Measurements from ENCODE around the gene IRX6. TPM values are rescaled to one million over a fixed set of nuclear protein-coding genes. Genes with fewer than 3 reads are reported as not detected.

The IRX6 gene
- total RNA-seq, 1 experiment from 2014 or later, result not detected

DNA sequence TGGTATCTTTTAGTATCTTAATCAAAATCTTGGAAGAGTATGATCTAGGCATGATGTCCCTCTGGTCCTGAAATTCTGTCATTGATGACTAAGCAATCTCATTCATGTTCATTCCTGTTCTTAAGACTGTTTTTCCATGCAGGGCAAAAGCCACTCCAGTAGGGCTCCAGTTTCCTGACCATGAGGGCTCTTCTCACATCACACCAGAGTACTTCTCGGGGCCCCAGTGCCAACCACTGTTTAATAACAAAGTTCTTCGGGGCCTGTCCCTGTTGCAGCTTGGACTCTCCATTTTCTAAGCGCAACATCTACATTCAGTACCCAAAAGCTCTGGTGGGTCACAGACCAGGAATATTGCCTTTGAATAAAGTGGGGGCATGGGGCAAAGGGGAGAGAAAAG, 52.0 kb downstream of the IRX6 start:
- no TSS peak for BruUV-seq (replicated peaks)
- Mint-ChIP-seq H3K36me3 (ENCODE audit: insufficient read depth, unreplicated experiment) (no peaks in the 10 kb centered on the region), H3K9me3 (ENCODE audit: unreplicated experiment) (no peaks in the 10 kb centered on the region), H3K4me3 (ENCODE audit: unreplicated experiment) (no peak overlapping the region), H3K4me1 (ENCODE audit: insufficient read depth, unreplicated experiment) (no peaks in the 10 kb centered on the region), H3K27ac (ENCODE audit: low read depth, unreplicated experiment) (no peak overlapping the region), H3K27me3 (ENCODE audit: insufficient read depth, unreplicated experiment) (no peaks in the 10 kb centered on the region)
- POLR2A ChIA-PET, result no interaction called here
- TF ChIP-seq, protein P1, sequence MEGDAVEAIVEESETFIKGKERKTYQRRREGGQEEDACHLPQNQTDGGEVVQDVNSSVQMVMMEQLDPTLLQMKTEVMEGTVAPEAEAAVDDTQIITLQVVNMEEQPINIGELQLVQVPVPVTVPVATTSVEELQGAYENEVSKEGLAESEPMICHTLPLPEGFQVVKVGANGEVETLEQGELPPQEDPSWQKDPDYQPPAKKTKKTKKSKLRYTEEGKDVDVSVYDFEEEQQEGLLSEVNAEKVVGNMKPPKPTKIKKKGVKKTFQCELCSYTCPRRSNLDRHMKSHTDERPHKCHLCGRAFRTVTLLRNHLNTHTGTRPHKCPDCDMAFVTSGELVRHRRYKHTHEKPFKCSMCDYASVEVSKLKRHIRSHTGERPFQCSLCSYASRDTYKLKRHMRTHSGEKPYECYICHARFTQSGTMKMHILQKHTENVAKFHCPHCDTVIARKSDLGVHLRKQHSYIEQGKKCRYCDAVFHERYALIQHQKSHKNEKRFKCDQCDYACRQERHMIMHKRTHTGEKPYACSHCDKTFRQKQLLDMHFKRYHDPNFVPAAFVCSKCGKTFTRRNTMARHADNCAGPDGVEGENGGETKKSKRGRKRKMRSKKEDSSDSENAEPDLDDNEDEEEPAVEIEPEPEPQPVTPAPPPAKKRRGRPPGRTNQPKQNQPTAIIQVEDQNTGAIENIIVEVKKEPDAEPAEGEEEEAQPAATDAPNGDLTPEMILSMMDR (IDR thresholded peaks at IDR 0.05; ENCODE audit: unreplicated experiment), result no peak
- CTCF ChIA-PET, result interaction anchor here (0.6 to 0.9 kb wide), 2 partner anchors 9 to 1227 kb away, joined by 3 read pairs; no protein-coding TSS in a partner anchor
- DNase-seq (ENCODE audit: unreplicated experiment), result no peak
- intact Hi-C loops (cut with micrococcal nuclease), result no loop called here

DNA sequence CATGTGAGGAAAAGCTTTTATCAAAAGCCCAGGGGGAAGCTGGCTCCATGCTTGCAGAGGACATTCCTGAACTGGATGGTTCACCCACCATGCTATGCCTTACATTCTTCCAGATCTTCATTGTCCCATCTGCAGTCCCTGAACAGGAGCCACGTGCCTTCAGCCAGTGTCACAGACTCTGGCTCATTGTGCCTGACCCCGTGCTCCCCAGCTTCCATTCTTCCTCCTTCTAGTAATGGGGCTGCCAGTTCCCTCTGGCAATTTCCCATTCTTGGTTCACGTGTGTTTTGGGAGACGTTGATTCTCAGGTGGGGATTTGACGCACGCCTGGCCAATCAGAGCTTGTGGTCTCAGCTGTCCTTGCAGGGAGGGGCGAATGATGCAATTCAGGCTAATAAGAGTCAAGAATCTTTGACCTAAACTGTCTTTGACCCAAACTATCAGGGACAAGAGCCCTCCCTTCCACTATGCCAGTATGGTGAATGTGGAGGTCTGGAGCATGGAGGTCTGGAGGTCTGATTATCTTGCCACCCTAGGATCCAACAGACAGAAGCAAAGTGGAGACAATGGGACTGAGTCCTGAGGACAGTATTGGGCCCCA, 52.7 kb downstream of the IRX6 start:
- POLR2A ChIA-PET, result no interaction called here
- H3K9me3 Mint-ChIP-seq (ENCODE audit: unreplicated experiment), result no peaks in the 10 kb centered on the region
- no TSS peak for BruUV-seq (replicated peaks)
- H3K27ac Mint-ChIP-seq (ENCODE audit: low read depth, unreplicated experiment), result no peak overlapping the region
- CTCF ChIA-PET, result interaction anchor here (0.6 to 0.9 kb wide), 2 partner anchors 9 to 1226 kb away, joined by 3 read pairs; no protein-coding TSS in a partner anchor
- intact Hi-C loops (cut with micrococcal nuclease), result no loop called here
- TF ChIP-seq, protein P1 (IDR thresholded peaks at IDR 0.05; ENCODE audit: unreplicated experiment), result no peak
- no peaks in the 10 kb centered on the region for H3K4me1 Mint-ChIP-seq (ENCODE audit: insufficient read depth, unreplicated experiment)
- H3K36me3 Mint-ChIP-seq (ENCODE audit: insufficient read depth, unreplicated experiment), result no peaks in the 10 kb centered on the region
- H3K4me3 Mint-ChIP-seq (ENCODE audit: unreplicated experiment), result no peak overlapping the region
- H3K27me3 Mint-ChIP-seq (ENCODE audit: insufficient read depth, unreplicated experiment), result no peaks in the 10 kb centered on the region
- DNase-seq (ENCODE audit: unreplicated experiment), result no peak

DNA sequence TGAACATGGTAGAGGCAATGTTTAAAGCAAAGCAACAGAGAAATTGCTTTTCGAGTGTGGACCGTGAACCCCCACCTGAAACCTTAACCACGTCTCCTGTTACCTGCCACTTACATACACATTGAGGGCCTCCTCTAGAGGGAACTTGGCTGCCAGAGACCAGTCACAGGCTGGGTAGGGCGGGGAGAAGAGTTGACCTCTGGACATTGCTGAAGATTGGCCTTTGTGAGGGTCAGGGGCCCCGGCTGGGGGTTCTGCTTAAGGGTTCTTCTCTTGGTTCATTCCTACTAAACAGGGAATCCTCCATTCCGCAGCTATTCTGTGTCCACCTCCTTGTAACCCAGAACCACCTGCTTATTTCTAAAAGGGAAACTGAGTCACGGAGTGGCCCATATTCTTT, 53.8 kb downstream of the IRX6 start:
- no peak overlapping the region for H3K4me3 Mint-ChIP-seq (ENCODE audit: unreplicated experiment)
- H3K9me3 Mint-ChIP-seq (ENCODE audit: unreplicated experiment), result no peaks in the 10 kb centered on the region
- intact Hi-C loops (cut with micrococcal nuclease), result no loop called here
- ChIA-PET CTCF (no interaction called here), POLR2A (no interaction called here)
- H3K4me1 Mint-ChIP-seq (ENCODE audit: insufficient read depth, unreplicated experiment), result no peaks in the 10 kb centered on the region
- DNase-seq (ENCODE audit: unreplicated experiment), result no peak
- TF ChIP-seq, protein P1 (IDR thresholded peaks at IDR 0.05; ENCODE audit: unreplicated experiment), result no peak
- no peaks in the 10 kb centered on the region for H3K36me3 Mint-ChIP-seq (ENCODE audit: insufficient read depth, unreplicated experiment)
- no peak overlapping the region for H3K27ac Mint-ChIP-seq (ENCODE audit: low read depth, unreplicated experiment)
- no peaks in the 10 kb centered on the region for H3K27me3 Mint-ChIP-seq (ENCODE audit: insufficient read depth, unreplicated experiment)
- BruUV-seq (replicated peaks), result no TSS peak

DNA sequence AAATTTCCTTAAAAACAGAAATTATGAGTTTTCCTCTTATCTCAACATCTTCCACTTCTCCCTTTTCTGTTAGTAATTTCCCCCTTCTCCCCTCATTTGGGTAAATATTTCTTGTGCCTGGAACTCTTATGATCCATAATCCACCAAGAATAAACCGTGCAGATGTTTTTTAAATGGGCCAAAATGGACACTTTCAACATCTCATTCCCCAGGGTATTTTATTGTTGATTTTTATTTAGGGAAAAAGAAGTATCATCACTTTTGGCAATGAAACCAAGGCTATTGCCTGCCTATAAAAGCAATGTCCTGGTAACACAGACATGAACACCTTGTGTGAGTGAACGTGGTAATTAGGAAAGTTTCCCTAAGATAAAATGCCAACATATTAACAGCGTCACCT, 54.6 kb downstream of the IRX6 start:
- ChIA-PET POLR2A (interaction anchor here (0.7 kb wide), 1 partner anchor 433 kb away, joined by 3 read pairs; no protein-coding TSS in a partner anchor), CTCF (no interaction called here)
- intact Hi-C loops (cut with micrococcal nuclease), result no loop called here
- Mint-ChIP-seq H3K4me3 (ENCODE audit: unreplicated experiment) (no peak overlapping the region), H3K9me3 (ENCODE audit: unreplicated experiment) (no peaks in the 10 kb centered on the region), H3K27ac (ENCODE audit: low read depth, unreplicated experiment) (no peak overlapping the region), H3K27me3 (ENCODE audit: insufficient read depth, unreplicated experiment) (no peaks in the 10 kb centered on the region), H3K4me1 (ENCODE audit: insufficient read depth, unreplicated experiment) (no peaks in the 10 kb centered on the region), H3K36me3 (ENCODE audit: insufficient read depth, unreplicated experiment) (no peaks in the 10 kb centered on the region)
- TF ChIP-seq, protein P1 (IDR thresholded peaks at IDR 0.05; ENCODE audit: unreplicated experiment), result no peak
- DNase-seq (ENCODE audit: unreplicated experiment), result no peak
- BruUV-seq (replicated peaks), result no TSS peak
